Glomerular endothelial cell (primary cell): ENCODE data around the gene MSI2. TPM values are rescaled to one million over a fixed set of nuclear protein-coding genes. Genes with fewer than 3 reads are reported as not detected.

Experiments
- DNase-seq: peaks from one replicate; pipeline ENCODE4 v3.0.0-alpha.2; 2011; ENCODE audit warnings: low read depth, low spot score; ENCODE audit errors: extremely low read depth
- total RNA-seq: library from RNA; depleted of rRNA; stranded (reverse); fragments of >200 nt; gene quantifications from 2 replicates; pipeline ENCODE4 v1.2.3, GENCODE V29; 2015

The MSI2 gene
- total RNA-seq, 1 donor from 2014 or later: 15.9 TPM

- DNase-seq: no peak
Observed at GRCh38 chr17:57544834-57545463, 288.6 kb downstream of the MSI2 start.

- no peak for DNase-seq
Observed at GRCh38 chr17:57545731-57546342, 289.5 kb downstream of the MSI2 start.

GRCh38 chr17:57548421-57549410, 292.4 kb downstream of the MSI2 start:
- no peak for DNase-seq

GRCh38 chr17:57549468-57549867, 293.1 kb downstream of the MSI2 start:
- no peak for DNase-seq

GRCh38 chr17:57550016-57550415, 293.7 kb downstream of the MSI2 start:
- DNase-seq: no peak

GRCh38 chr17:57550668-57551315, 294.5 kb downstream of the MSI2 start:
- DNase-seq: no peak

- no peak for DNase-seq
Observed at GRCh38 chr17:57551321-57552079, 295.2 kb downstream of the MSI2 start.

- DNase-seq: no peak
Observed at GRCh38 chr17:57552114-57552624, 295.8 kb downstream of the MSI2 start.

- no peak for DNase-seq
Observed at GRCh38 chr17:57553526-57553925, 297.2 kb downstream of the MSI2 start.

- DNase-seq: no peak
Observed at GRCh38 chr17:57553991-57554825, 297.9 kb downstream of the MSI2 start.

- DNase-seq: no peak
Observed at GRCh38 chr17:57554826-57555635, 298.7 kb downstream of the MSI2 start.

- no peak for DNase-seq
Observed at GRCh38 chr17:57555636-57556175, 299.4 kb downstream of the MSI2 start.

- DNase-seq: no peak
Observed at GRCh38 chr17:57556320-57556719, 300.0 kb downstream of the MSI2 start.

GRCh38 chr17:57556977-57557376, 300.7 kb downstream of the MSI2 start:
- DNase-seq: no peak

- no peak for DNase-seq
Observed at GRCh38 chr17:57557416-57557815, 301.1 kb downstream of the MSI2 start.

- no peak for DNase-seq
Observed at GRCh38 chr17:57557834-57558681, 301.7 kb downstream of the MSI2 start.

GRCh38 chr17:57559226-57559625, 302.9 kb downstream of the MSI2 start:
- DNase-seq: no peak
